ENCODE data around the gene MYOF. TPM values are rescaled to one million over a fixed set of nuclear protein-coding genes. Genes with fewer than 3 reads are reported as not detected.
"Not testable (repeated sequence)": the region's sequence is repeated elsewhere in the genome, so short reads cannot be mapped to it uniquely, and the experiment has no call there.

Gene MYOF
- total RNA-seq, 2 experiments from 2014 or later, result 4.9 to 5.4 TPM

- no peaks in the 10 kb centered on the region for H3K36me3 Mint-ChIP-seq (ENCODE audit: low read depth)
- TF ChIP-seq, protein P1, sequence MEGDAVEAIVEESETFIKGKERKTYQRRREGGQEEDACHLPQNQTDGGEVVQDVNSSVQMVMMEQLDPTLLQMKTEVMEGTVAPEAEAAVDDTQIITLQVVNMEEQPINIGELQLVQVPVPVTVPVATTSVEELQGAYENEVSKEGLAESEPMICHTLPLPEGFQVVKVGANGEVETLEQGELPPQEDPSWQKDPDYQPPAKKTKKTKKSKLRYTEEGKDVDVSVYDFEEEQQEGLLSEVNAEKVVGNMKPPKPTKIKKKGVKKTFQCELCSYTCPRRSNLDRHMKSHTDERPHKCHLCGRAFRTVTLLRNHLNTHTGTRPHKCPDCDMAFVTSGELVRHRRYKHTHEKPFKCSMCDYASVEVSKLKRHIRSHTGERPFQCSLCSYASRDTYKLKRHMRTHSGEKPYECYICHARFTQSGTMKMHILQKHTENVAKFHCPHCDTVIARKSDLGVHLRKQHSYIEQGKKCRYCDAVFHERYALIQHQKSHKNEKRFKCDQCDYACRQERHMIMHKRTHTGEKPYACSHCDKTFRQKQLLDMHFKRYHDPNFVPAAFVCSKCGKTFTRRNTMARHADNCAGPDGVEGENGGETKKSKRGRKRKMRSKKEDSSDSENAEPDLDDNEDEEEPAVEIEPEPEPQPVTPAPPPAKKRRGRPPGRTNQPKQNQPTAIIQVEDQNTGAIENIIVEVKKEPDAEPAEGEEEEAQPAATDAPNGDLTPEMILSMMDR (IDR thresholded peaks at IDR 0.05), result no peak
- POLR2A ChIA-PET, result no interaction called here
- DNase-seq, result no peak
- intact Hi-C loops (cut with micrococcal nuclease), result no loop called here
- CTCF ChIA-PET, result interaction anchor here (1.1 to 1.9 kb wide), 3 partner anchors 11 to 93 kb away, joined by 3 to 9 read pairs (median 8); partner anchors contain the start of gene MYOF
- no peak overlapping the region for H3K27ac Mint-ChIP-seq
- H3K4me3 Mint-ChIP-seq, result no peak overlapping the region
- peaks cover 3% of the 10 kb centered on the region for H3K4me1 Mint-ChIP-seq (ENCODE audit: low read depth)
- ATAC-seq, result no peak
- H3K9me3 Mint-ChIP-seq, result no peaks in the 10 kb centered on the region
- no peaks in the 10 kb centered on the region for H3K27me3 Mint-ChIP-seq
These were observed 12.7 kb downstream of the MYOF start for GRCh38 chr10:93469454-93469853.

DNA sequence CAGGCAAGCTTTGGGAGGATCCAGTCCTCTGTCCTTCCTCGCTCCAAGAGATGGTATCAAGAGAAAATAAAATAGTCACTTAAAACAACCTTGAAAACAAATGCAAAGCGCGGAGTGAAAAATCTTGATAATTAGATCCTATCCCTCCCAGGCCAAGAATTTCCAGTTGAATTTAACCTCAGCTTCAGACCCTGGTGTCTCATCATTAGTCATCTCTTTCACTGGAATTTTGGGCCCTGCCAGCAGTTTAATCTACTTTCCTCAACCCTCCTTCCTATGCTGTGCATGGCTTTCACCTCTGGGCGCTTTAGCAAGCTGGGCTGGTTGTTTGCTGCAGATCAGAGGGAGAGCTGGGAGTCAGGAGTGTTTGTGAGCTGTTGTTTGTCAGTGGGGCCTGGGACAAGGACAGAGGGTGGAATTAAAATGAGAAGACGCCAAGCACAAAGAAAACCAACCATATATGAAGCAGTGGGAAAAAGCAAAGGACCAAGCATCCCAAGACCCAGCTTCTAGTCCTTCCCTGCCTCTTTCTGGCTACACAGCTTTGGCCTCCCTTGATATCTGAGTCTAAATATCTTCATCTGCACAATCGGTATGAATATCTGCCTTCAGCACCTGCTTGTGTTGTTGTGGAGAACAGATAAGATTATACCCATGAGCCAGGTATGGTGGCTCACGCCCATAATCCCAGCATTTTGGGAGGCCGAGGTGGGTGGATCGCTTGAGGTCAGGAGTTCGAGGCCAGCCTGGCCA, 13.5 kb downstream of the MYOF start:
- no peak for ATAC-seq
- DNase-seq, result no peak
- POLR2A ChIA-PET, result interaction anchor here (0.7 kb wide), 1 partner anchor 81 kb away, joined by 3 read pairs; no protein-coding TSS in a partner anchor
- H3K9me3 Mint-ChIP-seq, result no peaks in the 10 kb centered on the region
- no peaks in the 10 kb centered on the region for H3K27me3 Mint-ChIP-seq
- intact Hi-C loops (cut with micrococcal nuclease), result no loop called here
- no peak overlapping the region for H3K27ac Mint-ChIP-seq
- CTCF ChIA-PET, result interaction anchor here (1.1 to 1.9 kb wide), 4 partner anchors 10 to 92 kb away, joined by 3 to 9 read pairs (median 6); partner anchors contain the start of gene MYOF
- peaks cover 3% of the 10 kb centered on the region for H3K4me1 Mint-ChIP-seq (ENCODE audit: low read depth)
- TF ChIP-seq, protein P1 (IDR thresholded peaks at IDR 0.05), result no peak
- no peak overlapping the region for H3K4me3 Mint-ChIP-seq
- no peaks in the 10 kb centered on the region for H3K36me3 Mint-ChIP-seq (ENCODE audit: low read depth)

- not testable (repeated sequence) for H3K27ac Mint-ChIP-seq, H3K9me3 Mint-ChIP-seq
These were observed 14.5 kb downstream of the MYOF start for GRCh38 chr10:93467635-93468034.

DNA sequence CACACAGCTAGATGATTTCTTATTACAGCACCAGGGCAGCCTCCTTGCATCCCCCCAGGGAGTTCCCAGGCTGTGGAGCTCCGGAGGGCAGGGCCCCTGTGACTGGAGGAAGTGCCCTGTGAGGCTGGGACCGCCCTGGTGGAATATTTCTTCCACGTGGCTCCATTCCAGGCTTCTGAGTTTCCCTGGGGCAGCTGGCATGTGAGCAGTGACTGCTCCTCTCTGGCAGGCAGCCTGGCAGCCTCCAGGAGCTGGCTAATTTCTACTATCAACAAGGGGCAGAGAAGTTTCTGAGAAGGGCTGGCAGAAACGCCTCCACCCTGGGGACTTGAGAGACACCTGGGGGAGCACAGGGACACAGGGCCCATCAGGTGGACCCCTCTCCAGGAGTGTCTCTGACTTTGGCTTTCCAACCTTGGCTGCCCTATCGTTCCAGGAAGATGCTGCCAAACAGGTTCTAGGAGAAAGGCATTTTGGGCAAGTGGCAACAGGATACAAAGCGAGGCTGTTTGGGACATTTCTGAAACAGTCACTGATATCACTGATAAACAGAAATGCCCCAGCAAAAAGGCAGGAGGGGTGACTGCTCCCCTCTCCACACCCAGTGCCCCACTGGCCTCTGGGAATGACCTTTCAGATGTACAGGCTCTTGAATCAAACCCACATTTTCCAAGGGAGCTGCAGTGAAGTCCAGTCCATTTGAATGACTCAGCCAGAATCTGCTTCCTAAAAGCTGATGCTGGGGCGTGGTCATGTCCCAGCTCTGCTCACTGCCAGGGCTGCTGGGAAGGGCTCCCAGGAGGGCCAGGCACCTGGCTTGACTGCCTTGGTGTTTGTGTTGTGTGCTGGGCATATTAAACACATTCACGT, 16.1 kb downstream of the MYOF start:
- POLR2A ChIA-PET, result no interaction called here
- Mint-ChIP-seq H3K36me3 (ENCODE audit: low read depth) (no peaks in the 10 kb centered on the region), H3K4me3 (no peak overlapping the region), H3K27ac (no peak overlapping the region), H3K27me3 (no peaks in the 10 kb centered on the region), H3K4me1 (ENCODE audit: low read depth) (peaks cover 5% of the 10 kb centered on the region), H3K9me3 (no peaks in the 10 kb centered on the region)
- TF ChIP-seq, protein P1 (IDR thresholded peaks at IDR 0.05), result no peak
- ATAC-seq, result no peak
- DNase-seq, result no peak
- CTCF ChIA-PET, result interaction anchor here (0.8 to 1.6 kb wide), 2 partner anchors 16 to 45 kb away, joined by 3 read pairs; no protein-coding TSS in a partner anchor
- intact Hi-C loops (cut with micrococcal nuclease), result no loop called here

More at GRCh38 chr10:93467635-93468034, 14.5 kb downstream of the MYOF start:
- H3K27me3 Mint-ChIP-seq; ATAC-seq; H3K36me3 Mint-ChIP-seq (ENCODE audit: low read depth); H3K4me1 Mint-ChIP-seq (ENCODE audit: low read depth); DNase-seq; POLR2A ChIA-PET; H3K4me3 Mint-ChIP-seq; intact Hi-C loops (cut with micrococcal nuclease): not testable (repeated sequence)
- CTCF ChIA-PET, result interaction anchor here (1.2 to 1.9 kb wide), 2 partner anchors 16 to 91 kb away, joined by 3 to 9 read pairs; no protein-coding TSS in a partner anchor

DNA sequence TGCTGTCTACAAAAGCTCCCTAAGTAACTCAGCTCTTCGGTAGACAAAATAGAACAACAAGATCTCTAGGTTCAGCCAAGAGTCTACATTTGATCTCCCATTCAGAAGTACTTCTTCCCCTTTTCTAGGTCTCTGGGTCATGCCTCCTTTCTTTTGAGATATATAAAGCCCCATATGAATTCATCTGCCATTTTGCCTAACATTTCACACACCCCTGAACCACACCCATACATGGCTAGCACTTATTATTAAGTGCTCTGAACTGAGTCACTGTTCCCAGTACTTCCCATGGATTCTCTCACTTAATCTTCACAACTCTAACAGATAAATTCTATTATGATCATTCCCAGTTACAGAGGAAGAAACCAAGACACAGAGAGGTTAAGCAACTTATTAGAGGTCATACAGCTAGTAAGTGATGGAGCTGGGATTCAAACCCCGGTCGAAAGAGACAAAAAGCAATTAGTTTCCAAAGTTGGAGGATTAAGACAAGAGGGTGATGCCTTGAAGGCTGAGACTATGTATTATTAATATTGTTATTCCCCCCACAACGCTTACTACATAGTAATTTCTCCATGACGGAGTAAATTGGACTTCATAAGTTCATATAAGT, 17.3 kb downstream of the MYOF start:
- POLR2A ChIA-PET, result no interaction called here
- CTCF ChIA-PET, result interaction anchor here (1.6 to 3.9 kb wide), 2 partner anchors 17 to 44 kb away, joined by 3 to 18 read pairs; partner anchors contain the start of gene MYOF
- no peaks in the 10 kb centered on the region for H3K27me3 Mint-ChIP-seq
- H3K36me3 Mint-ChIP-seq (ENCODE audit: low read depth), result no peaks in the 10 kb centered on the region
- intact Hi-C loops (cut with micrococcal nuclease), result no loop called here
- no peak overlapping the region for H3K4me3 Mint-ChIP-seq
- no peak overlapping the region for H3K27ac Mint-ChIP-seq
- TF ChIP-seq, protein P1 (IDR thresholded peaks at IDR 0.05), result no peak
- H3K9me3 Mint-ChIP-seq, result no peaks in the 10 kb centered on the region
- ATAC-seq, result no peak
- peaks cover 5% of the 10 kb centered on the region for H3K4me1 Mint-ChIP-seq (ENCODE audit: low read depth)
- DNase-seq, result no peak

Data from activated CD8-positive, alpha-beta T cell treated with anti-CD3 and anti-CD28 coated beads for 36 hours (primary cell).